Activated CD4-positive, alpha-beta T cell treated with anti-CD3 and anti-CD28 coated beads for 36 hours (primary cell): ENCODE results near the gene CXCR6. TPM values are rescaled to one million over a fixed set of nuclear protein-coding genes. Genes with fewer than 3 reads are reported as not detected.

Experiments
- ATAC-seq: fragments of 200-7000 bp; cut with Tn5 transposase; one replicate; pipeline ENCODE4 v1.10.0; 2021; ENCODE audit warnings: mild to moderate bottlenecking, moderate library complexity
- CTCF ChIA-PET: fragments of 350-600 bp; sonication (Branson Sonifier 250); formaldehyde crosslinking; loops from one replicate; lab custom pipeline; 2021; ENCODE audit warnings: antibody characterized with exemption; lab: Charles Lee
- POLR2A ChIA-PET: fragments of 350-600 bp; sonication (Branson Sonifier 250); formaldehyde crosslinking; loops from one replicate; lab custom pipeline; 2021; ENCODE audit warnings: antibody characterized with exemption, inconsistent platforms; lab: Charles Lee
- DNase-seq: peaks from one replicate; pipeline ENCODE4 v3.0.0-alpha.2; 2020
- H3K27ac Mint-ChIP-seq: one replicate; pipeline ENCODE4 v1.8.0; 2021; ENCODE audit warnings: mixed read lengths
- H3K27me3 Mint-ChIP-seq: one replicate; pipeline ENCODE4 v1.8.0; 2021; ENCODE audit warnings: mixed read lengths
- H3K36me3 Mint-ChIP-seq: one replicate; pipeline ENCODE4 v1.8.0; 2021; ENCODE audit warnings: low read depth, mixed read lengths
- H3K4me1 Mint-ChIP-seq: one replicate; pipeline ENCODE4 v1.8.0; 2021; ENCODE audit warnings: mixed read lengths
- H3K4me3 Mint-ChIP-seq: one replicate; pipeline ENCODE4 v1.8.0; 2021; ENCODE audit warnings: mild to moderate bottlenecking, moderate library complexity, mixed read lengths
- H3K9me3 Mint-ChIP-seq: one replicate; pipeline ENCODE4 v1.8.0; 2021; ENCODE audit warnings: low read depth, mixed read lengths
- intact Hi-C, 2 experiments: fragments of 100-400 bp; cut with DNase I in 1 of 2; cut with micrococcal nuclease in 1 of 2; formaldehyde crosslinking; loops; one replicate each; pipeline versions ENCODE4 v1.14.2 to v1.15.1; 2022 to 2024; cut with DNase I, micrococcal nuclease
- total RNA-seq, 2 experiments: library from RNA; stranded (reverse); gene quantifications; one replicate each; pipeline ENCODE4 v1.2.3, GENCODE V29; 2021

CXCR6 gene
- total RNA-seq, 2 experiments from 2014 or later: 0.42 to 0.85 TPM

- Mint-ChIP-seq H3K4me1 (peaks cover 10% of the 10 kb centered on the region), H3K4me3 (no peak overlapping the region), H3K27me3 (peaks cover 3% of the 10 kb centered on the region), H3K9me3 (no peaks in the 10 kb centered on the region), H3K27ac (no peak overlapping the region), H3K36me3 (peaks cover 77% of the 10 kb centered on the region)
- POLR2A ChIA-PET: interaction anchor here (1.2 kb wide), 1 partner anchor 10 kb away, joined by 4 read pairs; no protein-coding TSS in a partner anchor
- DNase-seq (no peak), ATAC-seq (no peak)
- CTCF ChIA-PET: interaction anchor here (1.0 to 1.9 kb wide), 4 partner anchors 9 to 121 kb away, joined by 3 to 9 read pairs (median 4); partner anchors contain the start of gene CXCR6
- intact Hi-C loops: no loop called here
Observed at GRCh38 chr3:45957586-45957985, 14.3 kb downstream of the CXCR6 start.

- Mint-ChIP-seq H3K27ac (no peak overlapping the region), H3K36me3 (peaks cover 76% of the 10 kb centered on the region)
- POLR2A ChIA-PET: interaction anchor here (1.2 kb wide), 1 partner anchor 9 kb away, joined by 4 read pairs; no protein-coding TSS in a partner anchor
Observed at GRCh38 chr3:45958321-45958791, 15.1 kb downstream of the CXCR6 start.

GRCh38 chr3:45959201-45959600 is 15.9 kb downstream of the CXCR6 start:
- ChIA-PET CTCF (interaction anchor here (0.6 to 1.9 kb wide), 4 partner anchors 8 to 173 kb away, joined by 3 to 9 read pairs (median 4); partner anchors contain the start of gene CXCR6), POLR2A (no interaction called here)
- ATAC-seq: no peak
- no peak overlapping the region for H3K4me3 Mint-ChIP-seq
- DNase-seq: no peak
- peaks cover 77% of the 10 kb centered on the region for H3K36me3 Mint-ChIP-seq
- peaks cover 3% of the 10 kb centered on the region for H3K27me3 Mint-ChIP-seq
- intact Hi-C loops: no loop called here
- H3K27ac Mint-ChIP-seq: no peak overlapping the region
- H3K4me1 Mint-ChIP-seq: peaks cover 25% of the 10 kb centered on the region
- H3K9me3 Mint-ChIP-seq: no peaks in the 10 kb centered on the region

More at GRCh38 chr3:45958321-45958791, 15.1 kb downstream of the CXCR6 start:
- Mint-ChIP-seq H3K4me1 (peaks cover 16% of the 10 kb centered on the region), H3K4me3 (no peak overlapping the region), H3K9me3 (no peaks in the 10 kb centered on the region), H3K27me3 (peaks cover 3% of the 10 kb centered on the region)
- CTCF ChIA-PET: interaction anchor here (0.6 to 1.9 kb wide), 5 partner anchors 9 to 128 kb away, joined by 3 to 9 read pairs (median 3); partner anchors contain the start of gene CXCR6
- ATAC-seq: no peak
- no peak for DNase-seq
- intact Hi-C loops: no loop called here

GRCh38 chr3:45960289-45960688 is 17.0 kb downstream of the CXCR6 start:
- Mint-ChIP-seq H3K36me3 (peaks cover 79% of the 10 kb centered on the region), H3K4me3 (no peak overlapping the region), H3K27me3 (peaks cover 3% of the 10 kb centered on the region), H3K27ac (no peak overlapping the region), H3K4me1 (peaks cover 36% of the 10 kb centered on the region), H3K9me3 (no peaks in the 10 kb centered on the region)
- ATAC-seq (no peak), DNase-seq (no peak)
- intact Hi-C loops: no loop called here
- ChIA-PET POLR2A (no interaction called here), CTCF (interaction anchor here (0.6 kb wide), 1 partner anchor 35 kb away, joined by 3 read pairs; the partner anchor contains the start of gene FYCO1)

- H3K9me3 Mint-ChIP-seq: no peaks in the 10 kb centered on the region
Observed at GRCh38 chr3:45962033-45962432, 18.8 kb downstream of the CXCR6 start.

GRCh38 chr3:45964139-45964538 is 20.9 kb downstream of the CXCR6 start:
- H3K4me3 Mint-ChIP-seq: no peak overlapping the region
- peaks cover 82% of the 10 kb centered on the region for H3K36me3 Mint-ChIP-seq
- peak; percentile 71 for DNase-seq
- no peaks in the 10 kb centered on the region for H3K9me3 Mint-ChIP-seq
- no peak overlapping the region for H3K27ac Mint-ChIP-seq
- ATAC-seq: peak; percentile 88
- intact Hi-C loops: loop anchor here in 1 of 2 experiments (2.0 kb wide), 1 partner anchor 31 kb away; the partner anchor contains the start of gene FYCO1
- peaks cover 3% of the 10 kb centered on the region for H3K27me3 Mint-ChIP-seq
- ChIA-PET CTCF (interaction anchor here (0.6 to 1.4 kb wide), 4 partner anchors 14 to 335 kb away, joined by 3 to 5 read pairs (median 4); no protein-coding TSS in a partner anchor), POLR2A (interaction anchor here (0.6 kb wide), 1 partner anchor 46 kb away, joined by 3 read pairs; no protein-coding TSS in a partner anchor)
- H3K4me1 Mint-ChIP-seq: peaks cover 43% of the 10 kb centered on the region

More at GRCh38 chr3:45962033-45962432, 18.8 kb downstream of the CXCR6 start:
- Mint-ChIP-seq H3K4me3 (no peak overlapping the region), H3K36me3 (peaks cover 82% of the 10 kb centered on the region), H3K4me1 (peaks cover 43% of the 10 kb centered on the region), H3K27ac (no peak overlapping the region), H3K27me3 (peaks cover 3% of the 10 kb centered on the region)
- ChIA-PET POLR2A (interaction anchor here (0.6 to 0.8 kb wide), 2 partner anchors 11 to 162 kb away, joined by 3 to 7 read pairs; no protein-coding TSS in a partner anchor), CTCF (interaction anchor here (0.6 to 1.4 kb wide), 11 partner anchors 11 to 392 kb away, joined by 3 to 6 read pairs (median 4); partner anchors contain the start of genes CCR2 and CXCR6)
- intact Hi-C loops: loop anchor here in 1 of 2 experiments (2.0 kb wide), 2 partner anchors 15 to 19 kb away; partner anchors contain the start of gene CXCR6
- ATAC-seq: peak; percentile 60
- DNase-seq: peak; percentile 61

GRCh38 chr3:45965253-45965652 is 22.0 kb downstream of the CXCR6 start:
- H3K27me3 Mint-ChIP-seq: peaks cover 3% of the 10 kb centered on the region
- no peak overlapping the region for H3K27ac Mint-ChIP-seq
- DNase-seq (peak; percentile 33), ATAC-seq (peak; percentile 37)
- POLR2A ChIA-PET: interaction anchor here (0.6 kb wide), 1 partner anchor 420 kb away, joined by 3 read pairs; no protein-coding TSS in a partner anchor
- H3K4me3 Mint-ChIP-seq: no peak overlapping the region
- intact Hi-C loops: loop anchor here in 1 of 2 experiments (2.0 kb wide), 1 partner anchor 30 kb away; the partner anchor contains the start of gene FYCO1
- peaks cover 76% of the 10 kb centered on the region for H3K36me3 Mint-ChIP-seq
- H3K4me1 Mint-ChIP-seq: peaks cover 43% of the 10 kb centered on the region
- CTCF ChIA-PET: interaction anchor here (0.5 to 1.3 kb wide), 7 partner anchors 15 to 442 kb away, joined by 3 to 5 read pairs (median 3); partner anchors contain the start of genes CCR5AS, CCRL2 and FYCO1
- no peaks in the 10 kb centered on the region for H3K9me3 Mint-ChIP-seq

- no peak overlapping the region for H3K4me3 Mint-ChIP-seq
- peaks cover 75% of the 10 kb centered on the region for H3K36me3 Mint-ChIP-seq
- H3K4me1 Mint-ChIP-seq: peaks cover 43% of the 10 kb centered on the region
- POLR2A ChIA-PET: interaction anchor here (0.6 kb wide), 1 partner anchor 419 kb away, joined by 3 read pairs; no protein-coding TSS in a partner anchor
- H3K27ac Mint-ChIP-seq: no peak overlapping the region
- intact Hi-C loops: loop anchor here in 1 of 2 experiments (2.0 kb wide), 1 partner anchor 29 kb away; the partner anchor contains the start of gene FYCO1
- no peaks in the 10 kb centered on the region for H3K9me3 Mint-ChIP-seq
- no peak for DNase-seq
- CTCF ChIA-PET: interaction anchor here (0.7 to 1.1 kb wide), 5 partner anchors 15 to 104 kb away, joined by 3 to 5 read pairs (median 3); partner anchors contain the start of gene FYCO1
- peaks cover 3% of the 10 kb centered on the region for H3K27me3 Mint-ChIP-seq
- ATAC-seq: no peak
Observed at GRCh38 chr3:45965653-45966052, 22.4 kb downstream of the CXCR6 start.

GRCh38 chr3:45966371-45966791 is 23.1 kb downstream of the CXCR6 start:
- DNase-seq (no peak), ATAC-seq (no peak)
- CTCF ChIA-PET: interaction anchor here (0.6 to 1.2 kb wide), 2 partner anchors 9 to 737 kb away, joined by 3 read pairs; no protein-coding TSS in a partner anchor
- H3K9me3 Mint-ChIP-seq: no peaks in the 10 kb centered on the region
- no peaks in the 10 kb centered on the region for H3K27me3 Mint-ChIP-seq
- intact Hi-C loops: no loop called here
- peaks cover 74% of the 10 kb centered on the region for H3K36me3 Mint-ChIP-seq
- no peak overlapping the region for H3K27ac Mint-ChIP-seq
- H3K4me1 Mint-ChIP-seq: peaks cover 43% of the 10 kb centered on the region
- H3K4me3 Mint-ChIP-seq: no peak overlapping the region
- POLR2A ChIA-PET: interaction anchor here (0.7 kb wide), 1 partner anchor 23 kb away, joined by 4 read pairs; the partner anchor contains the start of gene CXCR6

- Mint-ChIP-seq H3K9me3 (no peaks in the 10 kb centered on the region), H3K27ac (no peak overlapping the region)
Observed at GRCh38 chr3:45966950-45967640, 23.8 kb downstream of the CXCR6 start.

More at GRCh38 chr3:45966950-45967640, 23.8 kb downstream of the CXCR6 start:
- ChIA-PET POLR2A (interaction anchor here (0.7 to 2.5 kb wide), 2 partner anchors 14 to 24 kb away, joined by 4 to 6 read pairs; partner anchors contain the start of gene CXCR6), CTCF (interaction anchor here (0.6 to 1.8 kb wide), 5 partner anchors 8 to 157 kb away, joined by 3 to 8 read pairs (median 3); no protein-coding TSS in a partner anchor)
- ATAC-seq (no peak), DNase-seq (no peak)
- Mint-ChIP-seq H3K36me3 (peaks cover 68% of the 10 kb centered on the region), H3K4me1 (peaks cover 38% of the 10 kb centered on the region), H3K27me3 (no peaks in the 10 kb centered on the region), H3K4me3 (no peak overlapping the region)
- intact Hi-C loops: no loop called here
